ENCODE measurements around the gene DEGS1.

Gene DEGS1

DNA sequence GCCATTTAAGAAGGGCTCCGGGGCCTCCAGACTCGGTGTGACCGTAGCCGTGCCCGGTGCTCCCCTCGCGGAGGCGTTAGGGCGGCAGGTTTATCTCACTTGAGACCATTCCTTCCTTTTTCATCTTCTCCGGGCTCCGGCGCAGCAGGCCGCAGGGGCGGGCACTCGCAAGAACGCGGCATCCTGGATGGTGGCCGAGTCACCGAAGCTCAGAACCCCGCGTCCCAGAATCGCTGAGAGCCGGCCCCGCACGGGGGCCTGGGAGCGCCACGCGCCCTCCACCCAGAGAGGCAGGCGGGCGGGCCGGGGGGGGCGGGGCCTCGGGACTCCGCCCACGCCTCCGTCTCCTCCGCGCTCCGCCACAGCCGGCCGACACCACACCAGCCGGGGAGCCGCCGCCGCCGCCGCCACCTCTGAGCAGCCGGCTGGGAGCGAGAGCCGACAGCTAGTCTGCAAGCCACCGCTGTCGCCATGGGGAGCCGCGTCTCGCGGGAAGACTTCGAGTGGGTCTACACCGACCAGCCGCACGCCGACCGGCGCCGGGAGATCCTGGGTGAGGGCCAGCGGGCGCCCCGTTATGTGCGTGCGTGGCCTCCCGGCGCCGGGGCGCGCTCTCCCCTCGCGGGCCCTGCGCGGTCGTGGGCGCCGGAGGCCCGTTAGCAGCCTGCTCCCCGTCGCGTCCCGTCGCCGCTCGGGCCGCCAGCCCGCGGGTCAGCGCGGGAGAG, at the start of gene DEGS1:
Gene DEGS1 (plus strand): TSS at position 375 of the 725 bp plus-strand sequence. CDS start 97 bp downstream, at position 472.
- DNase-seq (ENCODE audit: low spot score), result peak; percentile 83

- no peak for DNase-seq (ENCODE audit: low spot score)
These were observed 49.2 kb upstream of the DEGS1 start for GRCh38 chr1:224133741-224134299.

DNA sequence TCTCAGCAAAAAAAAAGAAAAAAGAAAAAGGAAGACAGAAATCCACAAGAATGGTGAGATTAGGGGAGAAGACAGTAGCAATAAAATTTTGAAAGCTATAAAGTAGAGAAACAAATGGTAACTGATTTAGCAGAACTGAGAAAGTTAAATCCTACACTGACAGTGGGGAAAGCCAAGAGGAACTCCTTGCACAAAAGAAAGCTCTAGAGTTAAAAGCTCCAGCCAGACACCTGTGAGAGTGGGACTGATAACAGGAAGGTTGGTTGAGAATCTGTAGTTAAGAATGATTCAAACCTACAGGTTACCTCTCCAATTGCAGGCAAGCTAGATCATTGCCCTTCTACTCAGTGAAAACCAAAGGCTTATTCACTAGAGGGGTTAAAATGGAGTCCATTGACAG, 45.5 kb upstream of the DEGS1 start:
- DNase-seq (ENCODE audit: low spot score), result no peak

GRCh38 chr1:224138198-224138597, 44.8 kb upstream of the DEGS1 start:
- DNase-seq (ENCODE audit: low spot score), result no peak

- DNase-seq (ENCODE audit: low spot score), result no peak
These were observed 41.3 kb upstream of the DEGS1 start for GRCh38 chr1:224141693-224142092.

GRCh38 chr1:224149709-224150108, 33.3 kb upstream of the DEGS1 start:
- DNase-seq (ENCODE audit: low spot score), result no peak

DNA sequence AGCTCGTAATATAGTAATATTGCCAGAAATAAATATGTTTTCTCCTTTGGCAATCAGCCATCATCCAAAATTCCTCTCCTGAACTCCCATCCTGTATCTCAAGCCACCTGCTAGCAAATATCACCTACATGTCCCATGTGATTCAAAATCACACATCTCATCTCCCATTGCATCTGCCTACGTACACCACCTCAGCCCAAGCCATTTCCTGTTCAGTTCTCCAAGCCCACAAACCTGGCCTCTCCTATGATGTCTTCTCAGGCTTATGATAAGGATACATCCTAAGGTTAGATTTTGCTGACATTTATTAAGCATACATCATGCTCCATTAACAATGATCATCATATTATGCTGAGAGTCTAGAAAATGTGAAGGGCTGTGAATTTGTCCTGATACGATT, 31.9 kb upstream of the DEGS1 start:
- no peak for DNase-seq (ENCODE audit: low spot score)

DNA sequence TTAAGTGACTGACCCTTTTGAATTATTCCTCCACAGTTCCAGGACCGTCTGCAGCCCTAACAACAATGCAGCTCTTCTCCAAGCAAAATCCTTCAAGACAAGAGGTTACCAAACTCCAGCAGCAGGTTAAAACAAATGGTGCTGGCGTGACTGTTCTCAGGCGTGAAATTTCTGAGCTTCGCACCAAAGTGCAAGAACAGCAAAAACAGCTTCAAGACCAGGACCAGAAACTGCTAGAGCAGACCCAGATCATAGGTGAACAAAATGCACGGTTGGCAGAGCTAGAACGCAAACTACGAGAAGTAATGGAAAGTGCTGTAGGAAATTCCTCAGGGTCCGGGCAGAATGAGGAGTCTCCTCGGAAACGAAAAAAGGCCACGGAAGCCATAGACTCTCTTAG, 25.7 kb upstream of the DEGS1 start:
- no peak for DNase-seq (ENCODE audit: low spot score)

- DNase-seq (ENCODE audit: low spot score), result no peak
These were observed 23.5 kb upstream of the DEGS1 start for GRCh38 chr1:224159541-224159940.

DNA sequence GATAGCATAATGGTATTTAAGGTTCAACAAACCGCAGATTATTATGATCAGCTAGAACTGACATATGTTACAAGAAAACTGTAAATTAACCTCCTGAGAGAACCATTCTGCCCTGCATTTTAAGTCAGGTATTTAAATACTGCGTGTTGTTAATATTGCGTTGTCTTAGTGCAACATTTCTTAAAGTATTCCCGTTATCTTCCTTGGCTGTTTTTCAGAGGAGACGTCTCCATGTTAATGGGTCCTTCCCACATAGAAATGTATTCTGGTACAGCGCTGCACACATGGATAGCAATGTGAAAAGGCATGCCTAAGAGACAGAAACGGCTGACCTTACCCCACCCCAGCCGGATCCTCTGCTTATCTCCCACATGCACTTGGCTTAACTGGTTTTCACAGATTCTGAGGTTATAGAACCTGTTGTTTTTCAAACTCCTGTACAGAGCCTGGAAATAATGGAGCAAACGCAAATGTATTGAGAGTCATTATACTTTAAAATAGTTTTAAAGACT, 22.8 kb upstream of the DEGS1 start:
- DNase-seq (ENCODE audit: low spot score), result no peak

- no peak for DNase-seq (ENCODE audit: low spot score)
These were observed 20.3 kb upstream of the DEGS1 start for GRCh38 chr1:224162768-224163167.

GRCh38 chr1:224163311-224163710, 19.7 kb upstream of the DEGS1 start:
- DNase-seq (ENCODE audit: low spot score), result no peak

DNA sequence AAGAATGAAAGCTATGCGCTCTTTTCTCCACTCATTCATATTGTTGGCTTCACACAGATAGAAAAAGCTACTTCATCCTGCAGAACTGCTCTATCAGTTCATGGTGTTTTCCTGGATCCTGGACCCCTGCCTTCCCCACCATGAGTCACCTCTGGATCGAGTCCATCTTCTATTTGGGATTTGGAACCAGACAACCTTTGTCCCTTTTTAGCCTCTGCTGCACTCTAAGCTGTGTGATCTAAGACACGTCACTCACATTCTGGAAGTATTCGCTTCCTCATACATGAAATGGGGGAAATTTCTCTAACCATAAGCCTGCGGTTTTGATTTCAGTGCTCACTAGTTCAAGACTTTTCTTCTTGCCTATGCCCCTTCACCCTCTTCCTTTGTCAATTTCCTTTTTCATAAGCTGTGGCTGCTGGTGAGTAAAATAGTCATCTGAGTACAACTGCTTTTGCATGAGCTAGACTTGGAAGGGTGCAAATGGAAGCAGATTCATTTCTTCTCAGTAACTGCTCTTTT, 14.1 kb upstream of the DEGS1 start:
- DNase-seq (ENCODE audit: low spot score), result peak; percentile 67

DNA sequence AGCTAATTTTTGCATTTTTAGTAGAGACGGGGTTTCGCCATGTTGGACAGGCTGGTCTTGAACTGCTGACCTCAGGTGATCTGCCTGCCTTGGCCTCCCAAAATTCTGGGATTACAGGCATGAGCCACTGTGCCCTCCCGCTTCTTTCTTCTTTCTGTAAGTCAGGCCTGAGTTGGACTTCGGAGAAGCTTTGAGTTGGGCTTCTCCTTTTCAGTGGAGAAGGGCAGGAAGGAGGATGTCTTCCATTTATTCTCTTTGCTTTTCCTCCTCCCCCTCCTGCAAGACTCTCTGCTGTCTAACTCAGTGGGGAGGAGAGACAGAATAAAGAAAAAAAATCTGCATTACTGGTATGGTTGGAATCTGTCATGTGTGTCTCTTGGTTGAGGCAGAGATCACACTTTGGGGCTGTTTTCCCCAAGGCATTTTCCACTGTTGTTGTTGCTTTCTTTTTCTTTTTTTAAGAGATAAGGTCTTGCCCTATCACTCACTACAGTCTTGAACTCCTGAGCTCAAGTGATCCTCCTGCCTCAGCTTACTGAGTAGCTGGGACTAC, 13.2 kb upstream of the DEGS1 start:
- DNase-seq (ENCODE audit: low spot score), result no peak

- DNase-seq (ENCODE audit: low spot score), result no peak
These were observed 12.7 kb upstream of the DEGS1 start for GRCh38 chr1:224170343-224170742.

DNA sequence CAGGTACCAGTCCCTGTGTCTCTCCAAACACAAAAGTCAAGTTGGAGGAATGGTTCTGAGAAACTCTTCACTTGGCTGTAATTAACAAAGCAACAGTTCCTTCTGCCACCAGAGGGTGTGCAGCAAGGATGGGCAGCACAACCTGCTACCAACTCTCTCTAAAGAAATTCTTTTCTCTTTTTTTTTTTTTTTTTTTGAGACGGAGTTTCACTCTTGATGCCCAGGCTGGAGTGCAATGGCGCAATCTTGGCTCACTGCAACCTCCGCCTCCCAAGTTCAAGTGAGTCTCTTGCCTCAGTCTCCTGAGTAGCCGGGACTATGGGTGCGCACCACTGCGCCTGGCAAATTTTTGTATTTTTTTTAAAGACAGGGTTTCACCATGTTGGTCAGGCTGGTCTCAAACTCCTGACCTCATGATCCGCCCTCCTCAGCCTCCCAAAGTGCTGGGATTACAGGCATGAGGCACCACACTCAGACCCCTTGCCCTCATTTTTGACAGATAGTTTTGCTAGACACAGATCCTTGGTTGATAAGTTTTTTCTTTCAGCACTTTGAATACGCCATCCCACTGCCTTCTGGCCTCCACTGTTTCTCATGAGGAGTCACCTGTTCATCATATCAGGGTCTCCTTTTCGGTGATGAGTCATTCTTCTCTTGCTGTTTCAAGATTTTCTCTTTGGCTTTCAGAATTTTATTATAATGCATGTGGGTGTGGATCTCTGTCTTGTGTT, 12.1 kb upstream of the DEGS1 start:
- DNase-seq (ENCODE audit: low spot score), result peak; percentile 50

DNA sequence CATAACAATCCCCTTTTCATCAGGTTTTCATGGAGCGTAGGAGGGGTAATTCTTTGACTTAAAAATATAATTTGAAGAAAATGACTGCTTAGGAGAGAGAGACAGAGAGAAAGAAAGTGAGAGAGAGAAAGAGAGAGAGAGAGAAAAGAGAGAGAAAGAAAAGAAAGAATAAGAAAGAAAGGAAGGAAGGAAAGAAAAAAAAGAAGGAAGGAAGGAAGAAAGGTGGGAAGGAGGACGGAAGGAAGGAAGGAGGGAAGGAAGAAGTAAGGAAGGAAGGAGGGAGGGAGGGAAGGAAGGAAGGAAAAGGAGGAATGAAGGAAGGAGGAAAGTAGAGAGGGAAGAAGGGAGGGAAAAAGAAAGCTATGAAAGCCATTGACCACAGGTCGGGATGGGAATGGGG, 10.8 kb upstream of the DEGS1 start:
- no peak for DNase-seq (ENCODE audit: low spot score)

- no peak for DNase-seq (ENCODE audit: low spot score)
These were observed 9.5 kb upstream of the DEGS1 start for GRCh38 chr1:224173523-224173922.

- DNase-seq (ENCODE audit: low spot score), result no peak
These were observed 7.4 kb upstream of the DEGS1 start for GRCh38 chr1:224175617-224176016.

DNA sequence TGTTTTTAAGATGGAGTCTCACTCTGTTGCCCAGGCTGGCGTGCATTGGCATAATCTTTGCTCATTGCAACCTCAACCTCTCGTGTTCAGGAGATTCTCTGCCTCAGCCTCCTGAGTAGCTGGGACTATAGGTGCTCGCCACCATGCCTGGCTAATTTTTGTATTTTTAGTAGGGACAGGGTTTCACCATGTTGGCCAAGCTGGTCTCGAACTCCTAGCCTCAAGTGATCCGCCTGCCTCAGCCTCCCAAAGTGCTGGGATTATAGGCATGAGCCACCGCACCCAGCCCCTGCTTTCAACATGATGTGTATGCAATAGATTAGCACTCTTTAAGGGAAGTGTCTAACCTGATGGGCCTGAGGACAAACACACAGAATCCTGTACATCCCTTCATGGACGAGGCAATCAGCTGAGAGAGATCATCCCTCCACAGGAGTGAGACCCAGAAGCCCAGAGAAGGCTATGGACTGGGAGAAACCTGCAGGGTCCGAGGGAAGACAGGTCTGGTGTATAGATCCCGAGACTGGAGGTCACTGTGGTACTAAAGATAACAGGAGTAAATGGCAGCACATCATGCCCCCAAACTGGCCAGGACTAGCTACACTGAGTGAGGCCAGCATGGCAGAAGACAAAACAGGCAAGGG, 5.6 kb upstream of the DEGS1 start:
- DNase-seq (ENCODE audit: low spot score), result no peak

DNA sequence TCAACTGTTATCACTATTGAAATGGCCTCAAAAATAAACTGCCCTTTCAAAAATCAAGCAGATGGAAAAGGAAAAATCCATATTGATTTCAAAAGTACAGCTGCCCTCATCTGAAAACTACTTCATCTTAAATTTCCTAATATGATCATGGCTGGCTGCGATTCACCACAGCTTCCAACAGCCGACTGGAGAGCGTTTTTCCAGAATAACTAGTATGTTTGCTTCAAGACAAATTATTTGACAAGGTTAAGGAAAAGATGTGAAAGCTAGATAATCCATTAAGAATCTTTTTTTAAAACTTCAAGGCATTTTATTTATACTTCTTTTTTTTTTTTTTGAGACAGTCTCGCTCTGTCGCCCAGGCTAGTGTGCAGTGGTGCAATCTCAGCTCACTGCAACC, 4.1 kb upstream of the DEGS1 start:
- no peak for DNase-seq (ENCODE audit: low spot score)
